SH-SY5Y (cell line): ENCODE data around the gene ELMO1.
A peak's percentile ranks its signal among the peaks of the same experiment; 100 is the strongest.

Experiments
- GATA2 ChIP-seq: IDR thresholded peaks from 2 replicates; pipeline ENCODE4 v1.6.1; 2011; ENCODE audit warnings: mild to moderate bottlenecking, low read depth, low read length
- GATA3 ChIP-seq: IDR thresholded peaks from 2 replicates; pipeline ENCODE4 v1.6.1; 2011; ENCODE audit warnings: low read depth, mild to moderate bottlenecking, low read length, moderate library complexity

ELMO1 gene, protein sequence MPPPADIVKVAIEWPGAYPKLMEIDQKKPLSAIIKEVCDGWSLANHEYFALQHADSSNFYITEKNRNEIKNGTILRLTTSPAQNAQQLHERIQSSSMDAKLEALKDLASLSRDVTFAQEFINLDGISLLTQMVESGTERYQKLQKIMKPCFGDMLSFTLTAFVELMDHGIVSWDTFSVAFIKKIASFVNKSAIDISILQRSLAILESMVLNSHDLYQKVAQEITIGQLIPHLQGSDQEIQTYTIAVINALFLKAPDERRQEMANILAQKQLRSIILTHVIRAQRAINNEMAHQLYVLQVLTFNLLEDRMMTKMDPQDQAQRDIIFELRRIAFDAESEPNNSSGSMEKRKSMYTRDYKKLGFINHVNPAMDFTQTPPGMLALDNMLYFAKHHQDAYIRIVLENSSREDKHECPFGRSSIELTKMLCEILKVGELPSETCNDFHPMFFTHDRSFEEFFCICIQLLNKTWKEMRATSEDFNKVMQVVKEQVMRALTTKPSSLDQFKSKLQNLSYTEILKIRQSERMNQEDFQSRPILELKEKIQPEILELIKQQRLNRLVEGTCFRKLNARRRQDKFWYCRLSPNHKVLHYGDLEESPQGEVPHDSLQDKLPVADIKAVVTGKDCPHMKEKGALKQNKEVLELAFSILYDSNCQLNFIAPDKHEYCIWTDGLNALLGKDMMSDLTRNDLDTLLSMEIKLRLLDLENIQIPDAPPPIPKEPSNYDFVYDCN

DNA sequence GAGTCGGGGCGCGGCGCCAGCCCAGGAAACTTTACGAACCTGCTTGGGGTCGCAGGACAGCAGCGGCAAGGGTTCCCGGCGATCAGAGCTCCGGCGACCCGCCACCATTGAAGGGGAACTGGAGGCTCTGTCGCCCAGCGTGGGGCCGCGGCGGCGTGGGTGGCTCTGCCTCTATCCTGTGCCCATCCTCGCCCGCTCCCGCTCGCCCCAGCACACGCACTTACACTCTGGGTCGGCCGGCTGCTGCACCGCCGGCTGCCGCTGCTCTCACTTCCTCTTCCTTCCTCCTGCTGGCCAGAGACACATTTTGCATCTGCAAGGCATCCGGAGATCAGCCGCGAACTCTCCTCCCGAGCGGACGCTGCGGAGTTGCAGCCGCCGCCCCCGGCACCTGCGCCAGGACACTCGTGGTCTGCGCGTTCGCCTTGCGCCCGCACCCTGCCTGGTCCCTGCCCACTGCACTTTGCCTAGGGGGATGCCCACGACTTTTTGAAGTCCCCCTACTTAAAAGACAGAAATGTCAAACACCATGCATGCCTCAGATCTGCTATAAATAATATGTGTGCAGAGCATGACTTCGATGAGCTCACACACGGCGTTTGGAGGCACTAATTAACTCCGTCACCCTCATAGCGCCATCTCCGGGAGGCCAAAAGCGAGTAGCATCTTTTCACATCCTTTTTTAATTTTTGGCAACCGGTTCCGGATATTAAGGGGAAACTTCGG, at the start of gene ELMO1:
Gene ELMO1, minus strand, starts transcription at position 229 of the 726 bp plus-strand sequence. CDS start 106,174 bp downstream, outside the sequence.
- no peak for TF ChIP-seq GATA2

DNA sequence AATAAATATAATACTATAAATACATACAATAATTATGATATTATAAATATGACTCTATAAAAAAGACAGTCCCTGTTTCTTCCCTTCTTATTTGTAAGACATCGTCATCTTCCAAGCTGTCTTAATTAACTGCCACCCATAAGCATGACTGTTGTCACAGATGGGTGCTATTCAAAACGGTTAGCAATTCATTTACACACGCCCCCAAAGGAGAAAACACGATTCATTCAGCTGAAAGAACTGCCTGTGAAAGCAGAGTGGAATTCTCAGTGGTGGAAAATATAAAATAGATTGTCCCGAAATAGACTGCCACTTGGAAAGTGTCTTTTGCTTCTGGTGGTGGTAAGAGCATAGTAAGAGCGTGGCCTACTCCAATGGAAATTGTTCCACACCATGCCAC, 48.9 kb upstream of the ELMO1 start:
- TF ChIP-seq GATA2 (no peak), GATA3 (no peak)

DNA sequence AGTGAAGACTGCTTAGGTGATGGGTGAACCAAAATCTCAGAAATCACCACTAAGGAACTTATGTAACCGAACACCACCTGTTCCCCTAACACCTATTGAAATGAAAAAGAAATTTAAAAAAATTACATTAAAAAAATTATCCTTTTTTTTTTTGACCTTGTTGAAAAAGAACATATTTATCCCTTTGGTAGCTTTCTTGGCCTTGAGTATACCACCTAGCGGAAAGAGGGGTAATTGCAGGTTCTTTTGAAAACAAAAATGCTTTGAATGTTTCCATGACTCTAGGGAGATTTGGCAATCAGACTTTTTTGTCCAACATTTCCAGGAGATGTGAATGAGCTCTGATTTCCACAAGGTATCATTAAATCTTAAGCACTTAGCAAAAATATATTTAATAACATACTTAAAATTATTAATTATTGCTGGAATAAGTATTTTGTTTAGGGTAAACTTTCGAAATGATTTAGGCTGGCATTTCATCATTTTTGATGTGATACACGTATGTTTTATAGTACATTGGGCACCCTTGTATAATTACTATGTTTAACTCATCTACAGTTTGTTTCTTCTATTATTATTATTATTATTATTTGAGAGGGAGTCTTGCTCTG, 47.0 kb upstream of the ELMO1 start:
- no peak for TF ChIP-seq GATA3
- TF ChIP-seq GATA2, result no peak

DNA sequence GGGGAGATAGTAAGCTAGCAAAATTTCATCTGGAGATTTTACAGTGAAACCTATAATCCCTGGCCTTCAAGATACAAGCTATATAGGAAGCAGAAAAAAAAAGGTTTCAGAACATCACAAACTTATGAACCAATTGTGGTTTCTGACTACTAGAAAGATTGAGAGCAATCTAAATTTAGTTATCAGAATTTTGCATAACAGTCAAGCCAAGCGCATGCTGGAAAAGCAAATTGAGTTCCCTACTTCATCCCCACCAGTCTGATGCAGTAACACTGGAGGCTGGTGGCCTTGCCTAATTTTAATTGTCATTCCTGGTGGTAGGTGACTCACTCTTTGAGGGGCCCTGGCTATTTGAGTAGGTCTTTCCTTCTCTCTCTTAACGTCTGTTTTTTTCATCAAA, 46.3 kb upstream of the ELMO1 start:
- TF ChIP-seq GATA3 (no peak), GATA2 (no peak)

DNA sequence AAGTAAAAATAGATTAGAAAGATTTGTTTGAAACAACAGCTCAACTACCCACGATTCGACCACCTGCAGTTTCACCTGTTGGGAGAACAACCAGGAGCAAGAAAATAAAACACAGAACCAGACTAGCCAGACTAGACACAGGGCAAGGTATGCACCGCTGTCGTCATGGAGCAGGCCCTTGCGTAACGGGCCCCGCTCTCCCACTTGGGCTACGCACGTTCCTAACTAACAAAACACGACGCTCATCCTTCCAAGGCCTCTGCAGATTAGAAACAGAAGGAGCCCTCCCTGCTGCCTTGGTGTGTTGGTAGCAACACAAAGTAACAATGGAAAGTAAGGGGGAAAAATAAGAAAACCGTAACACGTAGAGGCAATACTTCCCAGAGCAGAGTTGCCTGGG, 45.1 kb upstream of the ELMO1 start:
- TF ChIP-seq GATA3, result no peak
- TF ChIP-seq GATA2, result no peak

DNA sequence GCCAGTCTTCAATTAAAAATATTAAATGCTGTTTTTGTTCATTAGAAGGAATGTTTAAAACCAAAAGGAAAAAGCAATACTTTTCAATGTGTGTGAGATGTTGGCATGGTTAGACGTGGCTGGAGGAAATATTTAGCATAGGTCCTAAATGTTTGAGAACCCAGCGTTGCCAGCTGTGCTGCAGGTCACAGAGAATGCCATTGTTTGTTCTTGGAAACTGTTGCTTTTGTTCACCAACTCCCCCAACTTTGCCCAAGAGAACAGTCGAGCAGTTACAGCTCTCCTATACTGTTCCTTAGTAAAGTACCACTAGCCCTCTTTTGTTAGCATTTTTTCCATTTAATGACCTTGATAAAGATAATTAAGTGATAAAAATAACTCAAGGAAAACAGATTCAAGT, 44.5 kb upstream of the ELMO1 start:
- TF ChIP-seq GATA2 (no peak), GATA3 (no peak)

DNA sequence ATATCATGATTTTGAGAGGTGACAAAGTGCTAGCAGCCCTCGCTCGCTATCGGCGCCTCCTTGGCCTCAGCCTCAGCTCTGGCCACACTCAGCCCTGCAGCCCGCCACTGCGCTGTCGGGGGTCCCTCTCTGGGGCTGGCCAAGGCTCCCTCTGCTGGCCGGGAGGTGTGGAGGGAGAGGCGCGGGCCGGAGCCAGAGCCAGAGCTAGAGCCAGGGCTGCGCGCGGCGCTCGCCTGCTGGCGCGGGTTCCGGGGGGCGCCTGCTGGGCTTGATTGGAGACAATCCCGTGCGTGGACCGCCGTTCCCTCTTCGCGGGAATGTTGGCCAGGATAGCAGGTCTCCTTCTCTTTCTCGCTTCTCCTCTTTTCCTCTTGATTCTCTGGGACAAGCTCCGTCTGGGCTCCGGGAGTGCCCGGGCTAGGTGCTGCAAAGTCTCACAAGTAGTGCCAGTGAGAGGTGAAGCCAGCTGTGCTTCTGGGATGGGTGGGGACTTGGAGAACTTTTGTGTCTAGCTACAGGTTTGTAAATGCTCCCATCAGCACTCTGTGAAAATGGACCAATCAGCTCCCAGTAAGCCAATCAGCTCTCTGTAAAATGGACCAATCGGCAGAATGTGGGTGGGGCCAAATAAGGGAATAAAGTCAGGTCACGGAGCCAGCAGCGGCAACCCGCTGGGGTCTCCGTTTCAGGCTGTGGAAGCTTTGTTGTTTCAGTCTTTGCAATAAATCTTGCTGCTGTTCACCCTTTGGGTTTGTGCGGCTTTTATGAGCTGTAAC, 43.4 kb upstream of the ELMO1 start:
- no peak for TF ChIP-seq GATA2
- TF ChIP-seq GATA3, result no peak

DNA sequence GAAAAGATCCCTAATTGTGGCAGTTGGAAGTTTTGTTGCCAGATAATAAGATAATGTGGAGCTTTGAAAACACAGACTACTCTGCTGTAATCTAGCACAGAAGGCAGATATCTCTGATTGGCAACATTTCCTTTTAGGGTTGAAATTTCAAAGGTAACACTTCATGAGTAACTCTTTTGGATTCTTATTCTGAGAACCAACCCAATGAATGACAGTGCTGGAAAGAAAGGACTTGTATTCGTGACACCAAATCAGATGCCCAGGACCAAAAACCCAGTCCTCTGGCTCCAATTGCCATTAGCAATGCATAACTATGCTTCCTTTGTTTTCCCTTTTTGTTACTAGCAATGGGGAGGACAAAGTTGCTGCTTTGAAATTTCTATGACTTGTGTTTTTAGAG, 41.0 kb upstream of the ELMO1 start:
- TF ChIP-seq GATA3 (no peak), GATA2 (no peak)

DNA sequence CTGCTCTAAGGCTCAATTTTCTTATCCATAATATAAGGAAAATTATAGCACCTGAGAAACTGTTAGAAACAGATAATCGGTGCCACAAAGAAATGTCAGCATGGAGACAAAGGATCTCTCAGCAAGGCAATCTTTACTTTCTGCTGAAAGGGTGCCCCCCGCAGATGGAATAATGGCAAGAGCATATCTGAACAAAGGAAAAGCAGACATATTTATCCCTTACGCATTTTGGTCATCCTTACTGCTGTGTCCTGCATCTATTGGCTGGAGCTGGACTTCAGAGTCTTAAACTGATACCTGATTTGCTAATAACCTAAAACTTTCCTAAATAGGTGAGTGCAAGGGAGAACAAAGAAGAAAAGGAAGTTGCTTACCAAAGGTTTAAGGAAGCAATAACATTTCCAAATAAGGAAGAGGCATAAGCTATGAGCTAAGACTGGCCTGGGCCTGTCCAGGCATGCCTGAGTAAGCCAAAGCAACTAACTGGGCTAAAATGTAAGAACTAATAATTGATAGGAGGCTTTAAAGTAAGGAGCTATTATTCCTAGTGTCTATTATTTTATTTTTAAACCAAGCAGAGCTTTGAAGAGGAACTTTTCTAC, 39.6 kb upstream of the ELMO1 start:
- no peak for TF ChIP-seq GATA3
- no peak for TF ChIP-seq GATA2

DNA sequence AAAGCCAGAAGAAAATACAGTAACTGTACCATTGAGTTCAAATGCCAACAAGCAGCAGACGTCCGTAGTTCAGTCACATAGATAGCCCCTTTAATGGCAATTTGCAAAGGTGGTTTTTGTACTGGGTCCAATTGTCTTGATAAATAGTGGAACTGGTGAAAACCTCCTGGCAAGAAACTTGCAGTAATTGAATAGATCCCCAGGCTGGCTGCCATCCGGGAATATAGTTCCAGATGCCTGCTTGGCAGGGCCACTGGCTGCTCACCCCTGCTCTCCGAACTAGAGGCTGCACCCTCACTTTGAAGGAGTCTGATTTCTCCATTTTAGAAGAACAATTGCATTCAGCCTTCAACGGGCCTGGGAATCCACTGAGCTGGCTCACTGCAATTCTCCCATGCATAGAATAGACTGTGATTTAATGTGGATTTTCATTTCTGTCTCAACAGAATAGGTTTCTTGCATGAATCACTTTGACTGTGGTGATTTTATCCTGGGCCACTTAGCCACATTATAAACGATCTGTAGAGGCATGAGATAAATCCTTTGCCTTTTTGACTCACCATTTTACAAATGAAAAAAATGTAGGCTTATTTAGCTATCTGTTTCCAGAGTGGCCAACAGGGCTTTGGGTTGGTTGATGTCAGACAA, 35.9 kb upstream of the ELMO1 start:
- TF ChIP-seq GATA3, result no peak
- TF ChIP-seq GATA2, result no peak

DNA sequence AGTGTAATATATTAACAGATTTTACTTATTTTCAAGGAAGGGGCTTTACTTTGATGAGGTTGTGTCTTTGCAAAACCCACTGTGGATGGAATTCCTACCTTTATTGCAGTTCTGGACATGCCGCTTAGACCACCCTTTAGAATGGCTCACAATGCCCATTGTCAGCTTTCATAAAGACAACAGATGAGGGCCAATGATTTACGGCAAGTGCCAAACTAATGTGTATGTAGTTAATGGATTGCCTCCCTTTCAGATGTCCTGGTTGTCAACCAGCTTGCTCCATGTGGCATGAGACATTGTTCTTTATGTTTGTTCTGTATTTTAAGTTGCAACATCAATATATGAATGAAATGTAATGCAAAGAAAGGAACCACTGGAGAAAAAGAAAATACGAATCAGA, 35.0 kb upstream of the ELMO1 start:
- TF ChIP-seq GATA3 (no peak), GATA2 (no peak)

DNA sequence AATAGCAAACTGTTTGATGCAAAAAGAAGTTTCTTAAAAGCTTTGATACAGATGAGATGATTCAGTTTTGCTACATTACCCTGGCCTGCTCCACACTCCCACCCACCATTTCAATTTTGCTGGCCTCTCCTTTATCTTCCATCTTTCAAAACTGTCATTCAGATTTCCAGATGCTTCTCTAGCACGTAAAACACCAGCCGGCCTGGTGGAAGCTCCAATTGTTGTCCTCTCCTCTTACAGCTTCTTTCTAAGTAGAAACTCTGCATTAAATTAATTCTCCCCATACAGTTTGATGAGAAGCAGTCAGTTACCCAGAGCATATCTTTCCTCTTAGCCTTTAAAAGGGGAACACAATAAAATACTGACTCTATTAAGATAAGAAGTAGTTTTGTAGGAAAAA, 34.3 kb upstream of the ELMO1 start:
- TF ChIP-seq GATA3 (peak; percentile 67), GATA2 (peak; percentile 85)

DNA sequence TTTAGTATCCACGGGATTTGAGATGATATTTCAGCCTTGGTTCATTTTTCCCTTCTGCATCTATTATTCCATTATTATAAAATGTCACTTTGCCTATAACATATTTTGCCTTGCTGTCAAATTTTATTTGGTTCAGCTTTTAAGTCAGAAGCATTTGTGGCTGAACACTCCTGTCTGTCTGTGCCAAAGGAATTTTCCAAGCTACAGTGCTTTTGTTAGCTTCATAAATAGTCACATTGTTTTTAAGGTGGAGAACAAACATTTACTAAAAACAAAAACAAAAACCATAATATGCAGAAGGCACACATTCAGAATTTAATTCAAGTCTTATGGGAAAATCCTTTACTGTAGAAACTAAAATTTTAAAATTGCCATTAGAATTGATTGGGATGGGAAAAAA, 33.8 kb upstream of the ELMO1 start:
- TF ChIP-seq GATA3, result no peak
- TF ChIP-seq GATA2, result no peak
